GM10266 (cell line): ENCODE measurements around the gene KIRREL2.

ENCODE experiments used
- DNase-seq: peaks from one replicate; pipeline ENCODE4 v3.0.0; 2012; ENCODE audit errors: extremely low spot score
- TF ChIP-seq, protein P1 (sequence below): IDR thresholded peaks from 2 replicates; pipeline ENCODE4 v1.5.1; 2012; ENCODE audit warnings: mild to moderate bottlenecking, low read depth; ENCODE audit not compliant: control insufficient read depth, insufficient read depth; ENCODE audit errors: missing control alignments

The KIRREL2 gene

DNA sequence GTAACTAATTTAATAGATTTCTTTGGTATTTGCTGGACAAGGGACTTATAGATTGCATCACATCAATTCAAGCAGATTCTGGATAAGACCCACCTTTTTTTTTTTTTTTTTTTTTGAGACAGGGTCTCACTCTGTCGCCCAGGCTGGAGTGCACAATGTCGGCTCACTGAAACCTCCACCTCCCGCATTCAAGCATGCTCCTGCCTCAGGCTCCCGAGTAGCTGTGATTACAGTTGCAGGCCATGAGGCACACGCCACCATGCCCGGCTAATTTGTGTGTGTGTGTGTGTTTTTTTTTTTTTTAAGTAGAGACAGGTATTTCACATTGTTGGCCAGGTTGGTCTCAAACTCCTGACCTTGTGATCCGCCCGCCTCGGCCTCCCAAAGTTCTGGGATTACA is 39.9 kb upstream of the KIRREL2 start:
- DNase-seq: no peak
- TF ChIP-seq, protein P1, sequence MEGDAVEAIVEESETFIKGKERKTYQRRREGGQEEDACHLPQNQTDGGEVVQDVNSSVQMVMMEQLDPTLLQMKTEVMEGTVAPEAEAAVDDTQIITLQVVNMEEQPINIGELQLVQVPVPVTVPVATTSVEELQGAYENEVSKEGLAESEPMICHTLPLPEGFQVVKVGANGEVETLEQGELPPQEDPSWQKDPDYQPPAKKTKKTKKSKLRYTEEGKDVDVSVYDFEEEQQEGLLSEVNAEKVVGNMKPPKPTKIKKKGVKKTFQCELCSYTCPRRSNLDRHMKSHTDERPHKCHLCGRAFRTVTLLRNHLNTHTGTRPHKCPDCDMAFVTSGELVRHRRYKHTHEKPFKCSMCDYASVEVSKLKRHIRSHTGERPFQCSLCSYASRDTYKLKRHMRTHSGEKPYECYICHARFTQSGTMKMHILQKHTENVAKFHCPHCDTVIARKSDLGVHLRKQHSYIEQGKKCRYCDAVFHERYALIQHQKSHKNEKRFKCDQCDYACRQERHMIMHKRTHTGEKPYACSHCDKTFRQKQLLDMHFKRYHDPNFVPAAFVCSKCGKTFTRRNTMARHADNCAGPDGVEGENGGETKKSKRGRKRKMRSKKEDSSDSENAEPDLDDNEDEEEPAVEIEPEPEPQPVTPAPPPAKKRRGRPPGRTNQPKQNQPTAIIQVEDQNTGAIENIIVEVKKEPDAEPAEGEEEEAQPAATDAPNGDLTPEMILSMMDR: no peak

DNA sequence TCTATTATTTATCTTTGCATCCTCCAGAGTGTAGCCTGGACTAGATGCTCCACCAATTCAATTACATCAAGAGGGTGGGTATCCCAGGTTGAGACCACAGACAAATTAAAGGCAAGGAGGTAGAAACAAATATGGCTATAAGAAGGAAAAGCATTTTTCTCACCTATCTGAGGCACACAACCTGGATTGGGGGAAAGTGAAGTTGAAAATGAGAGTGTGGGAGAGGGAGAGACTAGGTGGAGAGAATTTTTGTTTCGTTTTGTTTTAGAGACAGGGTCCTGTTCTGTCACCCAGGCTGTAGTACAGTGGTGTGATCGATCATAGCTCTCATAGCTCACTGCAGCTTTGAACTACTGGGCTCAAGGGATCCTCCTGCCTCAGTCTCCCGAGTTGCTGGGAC is 38.3 kb upstream of the KIRREL2 start:
- TF ChIP-seq, protein P1: no peak

DNA sequence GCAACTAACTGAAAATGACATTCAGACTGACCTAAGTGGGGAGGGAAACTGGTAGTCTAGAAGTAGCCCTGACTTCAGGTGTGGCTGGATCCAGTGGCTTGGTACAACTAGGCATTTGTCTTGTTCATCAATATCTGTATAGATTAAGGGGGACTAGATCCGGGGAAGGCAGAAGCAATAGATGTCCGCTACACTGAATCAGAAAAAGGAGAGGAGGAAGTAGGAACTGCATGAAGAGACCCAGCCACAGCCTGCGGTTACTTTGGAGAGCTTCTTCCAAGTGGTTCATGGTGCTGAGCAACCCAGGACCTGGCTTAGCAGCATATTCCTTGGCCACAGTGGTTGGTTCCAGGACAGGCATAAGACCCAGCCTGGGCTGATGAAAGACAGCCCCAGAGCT is 34.1 kb upstream of the KIRREL2 start:
- TF ChIP-seq, protein P1: no peak
- DNase-seq: no peak

More for the DNA sequence above, 38.3 kb upstream of the KIRREL2 start:
- no peak for DNase-seq

DNA sequence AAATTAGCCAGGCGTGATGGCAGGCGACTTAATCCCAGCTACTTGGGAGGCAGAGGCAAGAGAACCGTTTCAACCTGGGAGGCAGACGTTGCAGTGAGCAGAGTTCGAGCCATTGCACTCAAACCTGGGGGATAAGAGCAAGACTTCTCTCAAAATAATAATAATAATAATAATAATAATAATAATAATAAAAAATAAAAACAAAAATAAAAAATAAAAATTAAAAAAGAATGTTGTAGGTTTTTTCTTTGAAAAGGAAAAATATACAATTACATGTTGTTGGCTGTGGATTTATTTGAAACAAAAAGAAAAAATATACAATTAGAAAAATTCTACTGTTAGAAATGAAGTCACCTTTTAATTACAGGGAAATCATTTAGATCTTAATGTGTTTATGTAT is 32.6 kb upstream of the KIRREL2 start:
- TF ChIP-seq, protein P1: no peak
- DNase-seq: no peak

DNA sequence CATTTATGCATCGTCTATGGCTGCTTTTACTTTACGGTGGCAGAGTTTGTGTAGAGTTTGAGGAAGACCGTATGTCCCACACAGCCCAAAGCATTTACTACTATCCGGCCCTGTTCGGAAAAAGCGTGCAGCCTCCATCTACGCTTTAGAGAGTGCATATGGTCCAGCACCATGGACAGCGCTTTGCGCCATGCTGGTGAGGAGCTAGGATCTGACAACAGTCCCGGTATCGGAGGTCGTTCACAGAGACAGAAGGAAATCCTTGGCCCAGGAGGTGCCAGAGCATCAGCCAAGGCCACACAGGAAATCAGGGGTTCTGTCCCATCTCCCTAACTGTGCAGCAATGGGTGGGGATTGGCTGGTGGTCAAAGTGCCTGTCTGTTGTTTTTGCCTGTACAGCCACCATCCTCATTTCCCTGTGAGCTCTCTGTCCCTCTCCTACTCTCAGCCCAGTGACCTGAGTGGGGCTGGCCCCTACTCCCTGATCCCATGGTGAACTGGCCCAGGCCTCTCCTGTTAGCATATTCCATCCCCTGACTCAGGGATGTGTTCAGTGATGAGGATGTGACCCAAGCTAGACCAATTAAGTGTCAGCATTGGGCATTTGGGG is 27.9 kb upstream of the KIRREL2 start:
- no peak for DNase-seq
- TF ChIP-seq, protein P1: no peak

DNA sequence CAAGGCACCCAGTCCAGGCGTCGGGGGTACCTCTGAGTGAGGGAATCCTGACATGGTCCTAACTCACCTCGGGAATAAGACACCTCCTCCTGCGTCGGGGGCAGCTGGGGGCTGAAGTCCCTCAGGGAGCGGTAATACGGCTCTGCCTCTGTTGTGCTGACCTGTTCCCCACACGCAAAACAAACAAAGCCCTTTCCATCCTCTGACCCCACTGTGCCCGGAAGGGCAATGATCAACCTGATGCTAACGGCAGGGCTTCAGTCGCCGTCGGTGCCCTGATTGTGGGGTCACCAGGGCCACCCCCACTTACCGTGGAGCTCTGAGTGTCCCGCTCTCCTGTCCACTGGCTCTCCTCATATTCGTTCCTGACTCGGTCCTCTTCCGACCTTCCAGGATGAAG is 25.7 kb upstream of the KIRREL2 start:
- no peak for DNase-seq
- TF ChIP-seq, protein P1: no peak

DNA sequence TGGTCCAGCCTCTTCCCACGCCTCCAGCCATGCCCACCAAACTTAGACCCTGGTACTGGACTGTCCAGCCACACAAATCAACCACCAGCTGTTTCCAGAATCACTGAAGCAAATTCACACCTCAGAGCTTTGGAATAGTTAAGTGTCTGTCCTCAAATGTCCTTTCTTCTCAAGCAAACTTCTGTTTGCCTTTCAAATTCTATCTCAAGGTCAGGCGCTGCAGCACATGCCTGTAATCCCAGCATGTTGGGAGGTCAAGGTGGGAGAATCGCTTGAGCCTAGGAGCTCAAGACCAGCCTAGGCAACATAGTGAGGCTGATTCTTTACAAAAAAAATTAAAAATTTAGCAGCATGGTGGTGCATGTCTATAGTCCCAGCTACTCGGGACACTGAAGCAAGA is 24.7 kb upstream of the KIRREL2 start:
- TF ChIP-seq, protein P1: no peak

More for the DNA sequence above, 24.7 kb upstream of the KIRREL2 start:
- no peak for DNase-seq
